Measurements from ENCODE around the gene CRADD.

CRADD gene

DNA sequence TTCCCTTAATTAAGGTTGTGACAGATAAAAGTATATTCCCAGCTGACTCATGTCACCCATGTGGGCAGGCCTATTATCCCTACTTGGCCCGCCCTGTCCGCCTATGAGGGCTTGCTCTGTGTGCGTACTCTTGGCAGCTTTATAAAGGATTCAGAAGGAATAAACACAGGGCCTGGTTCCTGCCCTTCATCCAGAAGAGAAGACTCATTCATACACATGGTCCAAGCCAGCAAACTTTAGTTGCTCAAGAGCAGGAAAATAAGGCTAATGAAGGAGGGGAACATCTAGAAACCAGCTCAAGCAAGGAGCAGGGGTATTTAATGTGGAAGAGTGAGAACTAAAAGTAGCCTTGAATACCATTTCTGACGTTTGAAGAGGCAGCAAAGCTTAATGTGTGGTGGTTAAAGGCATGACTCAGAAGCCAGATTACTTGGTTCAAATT is 141.9 kb downstream of the CRADD start:
- FAIRE-seq, result no peak

DNA sequence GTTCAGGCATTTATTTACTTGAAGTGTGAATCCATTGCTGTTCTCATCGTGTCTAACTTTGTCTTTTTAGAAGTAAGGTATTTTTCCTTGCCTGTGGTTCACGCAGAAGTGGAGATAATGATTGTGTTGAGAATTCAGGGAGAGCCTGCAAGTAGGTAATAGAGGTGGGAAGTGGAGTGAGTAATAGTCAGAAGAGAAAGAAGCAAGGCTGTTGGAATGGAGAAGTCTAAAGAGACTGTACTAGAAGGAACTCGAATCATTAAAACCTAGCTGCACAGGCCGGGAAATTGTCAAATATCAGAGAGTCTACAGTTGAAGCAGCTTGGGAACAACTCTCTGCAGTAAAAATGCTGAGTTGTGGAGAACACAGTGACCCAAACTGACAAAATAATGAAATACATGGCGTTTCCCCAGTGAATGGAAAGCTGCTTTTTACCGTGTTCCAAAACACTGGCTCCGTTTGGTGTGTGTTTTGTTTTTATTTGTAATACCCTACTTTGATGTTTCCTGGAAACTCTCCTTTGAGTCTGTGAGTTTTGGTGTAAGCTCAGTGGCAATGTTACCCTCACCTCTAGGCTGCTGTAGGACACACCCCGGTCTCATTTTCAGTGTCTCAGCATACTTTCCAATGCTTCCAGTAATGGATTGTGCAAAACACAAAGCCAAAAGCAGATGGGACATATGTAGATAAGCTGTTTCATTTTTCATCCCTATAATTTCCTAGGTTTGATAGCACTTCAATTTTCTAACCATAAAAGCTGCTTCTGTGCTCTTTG is 146.6 kb downstream of the CRADD start:
- peak; percentile 98 for FAIRE-seq

DNA sequence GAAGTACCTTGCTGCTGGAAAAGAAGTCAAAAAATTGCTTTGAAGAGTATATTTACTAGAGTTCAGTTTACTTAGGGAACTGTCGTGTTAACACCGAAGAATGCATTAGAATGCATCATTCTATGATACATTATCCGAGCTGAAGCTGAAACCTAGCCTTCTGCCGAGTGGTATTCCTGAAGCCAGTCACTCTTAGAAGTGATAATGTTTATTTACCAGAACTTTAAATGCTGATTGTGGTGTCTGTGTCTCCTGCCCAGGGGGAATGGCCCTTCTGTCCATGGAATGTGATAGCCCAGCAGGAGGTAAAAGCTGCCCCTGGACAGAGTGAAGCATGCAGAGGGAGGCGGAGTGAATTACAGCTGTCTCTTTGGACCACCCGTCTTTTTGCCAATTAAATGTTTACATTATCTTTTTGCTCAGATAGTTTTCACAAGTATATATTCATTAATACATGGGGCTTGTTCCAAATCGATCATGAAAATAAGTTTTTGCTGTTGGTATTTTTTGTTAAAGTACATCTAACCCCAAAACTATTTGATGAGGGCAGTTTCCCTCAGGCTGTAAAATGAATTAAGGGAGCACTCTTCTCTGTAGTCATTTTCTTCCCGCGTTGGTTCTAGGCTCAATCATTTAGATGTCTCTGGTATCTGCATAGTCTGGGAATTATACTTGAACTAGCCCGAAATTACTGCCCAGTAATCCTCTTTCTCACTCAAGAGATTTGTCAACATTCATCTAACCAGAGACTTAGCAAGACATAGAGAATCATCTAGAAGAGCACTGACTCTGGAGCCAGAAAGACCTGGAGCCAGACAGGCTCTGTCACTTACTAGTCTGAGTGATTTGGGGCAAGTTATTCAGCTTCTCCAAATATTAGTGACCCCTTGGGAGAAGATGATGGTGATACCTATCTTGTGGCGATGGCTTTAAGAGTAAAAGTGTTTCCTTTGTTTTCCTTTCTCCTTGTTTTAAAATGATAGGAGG is 147.6 kb downstream of the CRADD start:
- no peak for FAIRE-seq

DNA sequence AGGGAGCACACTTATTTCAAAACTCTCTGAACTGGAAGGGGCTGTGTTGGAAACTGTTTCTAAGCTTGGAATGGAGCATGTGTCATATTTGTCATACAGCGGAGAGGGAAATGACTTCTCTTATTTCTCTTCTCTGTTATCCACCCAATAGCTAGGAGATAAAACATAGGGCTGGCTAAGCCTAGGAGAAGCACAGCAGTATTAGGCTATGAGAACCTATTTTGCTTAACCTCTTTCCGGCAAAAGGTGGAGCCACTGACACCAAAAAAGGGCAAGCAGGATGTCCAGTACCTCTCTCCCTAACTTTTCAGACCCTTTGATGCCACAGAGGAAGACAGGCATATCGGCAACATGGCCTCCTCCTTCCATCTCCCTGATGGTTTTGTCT is 148.3 kb downstream of the CRADD start:
- FAIRE-seq, result no peak

DNA sequence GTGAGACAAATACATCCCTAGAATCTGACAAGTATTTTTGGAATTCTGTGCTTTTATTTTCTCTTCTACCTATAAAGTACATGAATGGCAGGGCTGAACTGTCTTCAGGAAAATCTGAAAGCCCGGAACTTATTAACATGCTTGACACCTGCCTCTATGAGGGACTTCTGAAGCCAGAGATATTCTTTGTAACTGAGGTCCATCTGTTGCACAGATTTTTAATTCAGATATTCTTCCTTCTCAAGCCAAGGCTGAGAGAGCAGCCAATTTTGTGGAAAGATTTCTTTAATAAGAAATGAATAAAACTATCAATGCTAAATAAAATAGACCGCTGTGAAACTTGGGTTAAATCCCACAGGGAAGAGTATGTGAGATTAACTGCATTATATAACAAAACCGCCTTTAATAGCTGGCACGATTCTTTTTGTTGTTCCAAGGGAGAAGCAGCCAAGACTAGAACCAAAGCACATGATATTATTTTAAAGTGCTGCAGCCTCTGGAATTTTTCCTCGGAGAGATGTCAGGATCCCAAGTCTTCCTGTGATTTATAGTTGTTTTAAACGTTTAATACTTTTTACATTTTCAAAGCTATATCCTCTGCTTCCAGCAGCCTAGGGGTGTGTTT is 148.9 kb downstream of the CRADD start:
- peak; percentile 92 for FAIRE-seq

DNA sequence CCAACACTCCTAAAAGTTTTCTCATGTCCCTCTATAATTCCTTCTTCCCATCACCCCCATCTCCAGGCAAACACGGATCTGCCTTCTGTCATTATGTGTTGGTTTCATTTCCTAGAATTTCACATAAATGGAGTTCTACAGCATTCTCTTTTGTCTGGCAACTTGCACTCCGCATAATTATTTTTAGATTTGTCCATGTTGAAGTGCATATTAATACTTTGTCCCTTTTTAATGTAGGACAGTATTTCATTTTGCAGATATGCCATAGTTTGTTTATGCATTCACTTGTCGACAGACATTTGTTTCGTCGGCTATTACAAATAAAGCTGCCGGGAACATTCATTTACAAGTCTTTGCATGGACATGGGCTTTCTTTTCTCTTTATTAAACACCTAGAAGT is 150.0 kb downstream of the CRADD start:
- no peak for FAIRE-seq

DNA sequence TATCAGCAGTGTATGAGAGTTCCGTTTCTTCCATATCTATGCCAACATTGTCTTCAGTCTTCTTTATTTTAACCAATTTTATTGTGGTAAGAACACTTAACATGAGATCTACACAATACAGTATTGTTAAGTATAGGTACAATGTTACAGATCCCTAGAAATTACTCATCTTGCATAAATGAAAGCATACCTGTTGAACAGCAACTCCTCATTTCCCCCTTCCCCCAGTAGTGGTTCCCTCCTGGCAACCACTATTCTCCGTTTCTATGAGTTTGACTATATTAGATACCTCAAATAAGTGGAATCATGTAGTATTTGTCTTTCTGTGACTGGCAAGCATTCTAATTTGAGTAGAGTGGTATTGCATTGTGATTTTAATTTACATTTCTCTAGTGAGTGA is 150.5 kb downstream of the CRADD start:
- FAIRE-seq, result no peak

DNA sequence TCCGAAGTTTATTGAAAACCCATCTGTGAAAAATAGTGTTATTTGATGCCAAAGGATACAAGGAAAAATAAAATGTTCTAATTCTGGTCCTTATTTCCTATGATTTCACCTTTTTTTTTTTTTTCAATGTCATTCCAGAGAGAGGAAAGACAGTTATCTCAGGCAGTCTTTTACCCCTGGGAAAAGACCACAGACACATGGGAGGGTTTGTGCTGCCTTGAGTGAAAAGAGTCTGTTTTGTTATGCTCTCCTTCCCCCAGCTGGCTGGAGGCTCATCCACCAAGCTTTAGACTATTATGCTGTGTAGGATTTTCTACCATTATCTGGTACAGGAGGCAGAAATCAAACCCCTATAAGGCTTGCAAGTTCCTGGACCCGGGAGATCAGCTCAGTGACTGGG is 151.8 kb downstream of the CRADD start:
- no peak for FAIRE-seq

DNA sequence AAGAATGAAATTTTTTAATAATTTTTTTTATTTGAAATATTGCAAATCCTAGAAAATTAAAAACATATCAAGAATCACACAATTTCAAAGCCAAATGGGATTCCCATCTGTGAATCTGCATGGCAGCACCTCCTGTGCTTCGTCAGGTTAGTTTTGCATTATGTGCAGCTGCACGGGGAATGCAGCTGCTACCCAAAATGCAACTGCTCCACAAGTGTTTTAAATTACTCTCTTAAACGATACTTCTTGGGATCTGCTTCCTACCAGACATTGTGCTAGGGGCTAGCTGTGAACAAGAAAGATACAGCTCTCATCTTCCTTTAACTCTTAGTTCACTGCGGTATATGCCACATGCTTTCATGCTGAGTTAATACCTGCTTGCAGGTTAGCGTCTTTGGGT is 154.2 kb downstream of the CRADD start:
- no peak for FAIRE-seq

DNA sequence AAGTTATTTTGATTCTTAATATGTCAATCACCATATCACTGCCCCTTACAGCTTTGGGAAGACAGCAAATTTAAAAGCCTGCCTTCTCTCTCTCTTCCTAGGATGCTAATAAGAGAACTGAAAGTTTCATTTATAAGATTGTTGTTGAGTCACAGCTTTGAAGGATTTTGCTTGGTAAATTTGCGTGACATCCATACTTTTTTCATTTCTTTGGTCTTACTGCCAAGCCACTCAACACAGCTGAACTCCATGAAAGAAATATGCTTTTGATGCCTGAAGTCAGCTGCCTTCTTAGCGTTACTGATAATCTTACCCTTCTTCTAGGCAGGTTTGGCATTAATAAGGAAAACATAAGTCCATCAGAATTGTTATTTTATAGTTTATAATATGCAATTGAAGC is 155.0 kb downstream of the CRADD start:
- no peak for FAIRE-seq

DNA sequence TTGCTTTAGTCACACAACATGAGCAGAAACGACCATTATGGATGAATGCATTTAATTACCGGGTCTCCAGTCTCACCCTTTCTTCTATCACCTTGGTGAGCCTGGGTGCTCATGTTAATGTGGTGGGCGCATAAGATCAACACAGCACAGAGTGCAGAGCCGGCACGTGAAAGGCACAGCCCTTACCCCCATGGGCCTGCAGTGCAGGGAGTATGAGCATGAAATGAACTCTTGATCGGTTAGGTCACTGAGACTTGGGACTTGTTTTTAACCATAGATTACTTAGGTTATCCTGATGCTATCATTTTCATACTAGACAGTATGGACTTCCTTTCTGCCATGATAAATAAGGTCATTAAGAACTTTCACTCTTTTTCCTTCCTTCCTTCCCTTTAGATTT is 156.8 kb downstream of the CRADD start:
- FAIRE-seq, result no peak

DNA sequence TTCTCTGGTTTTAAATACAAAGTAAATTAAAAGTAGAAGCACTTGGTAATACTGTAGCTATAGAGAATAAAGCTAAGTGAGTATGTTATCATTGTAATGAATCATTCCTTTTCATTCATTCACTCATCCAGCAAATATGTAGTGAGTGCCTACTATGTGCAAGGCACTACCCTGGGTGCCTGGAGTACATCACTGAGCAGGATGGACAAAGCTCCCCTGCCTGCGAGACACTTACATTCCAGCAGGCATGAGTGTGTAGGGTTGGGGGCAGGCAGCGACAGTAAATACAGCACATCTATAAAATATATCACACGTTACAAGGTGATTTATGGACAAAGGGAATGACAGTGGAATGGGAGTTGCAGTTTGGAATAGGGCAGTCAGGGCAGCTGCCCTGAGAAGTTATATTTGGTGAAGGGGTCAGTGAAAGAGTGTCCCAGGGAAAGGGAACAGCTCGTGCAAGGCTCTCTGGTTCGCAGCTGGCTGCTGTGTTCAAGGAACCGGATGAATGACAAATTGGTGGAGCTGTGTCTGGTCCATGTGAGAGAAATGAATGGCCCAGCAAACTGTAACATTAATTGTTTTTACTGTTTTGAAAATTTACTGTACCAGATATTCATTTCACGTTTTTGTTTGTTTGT is 159.6 kb downstream of the CRADD start:
- no peak for FAIRE-seq

DNA sequence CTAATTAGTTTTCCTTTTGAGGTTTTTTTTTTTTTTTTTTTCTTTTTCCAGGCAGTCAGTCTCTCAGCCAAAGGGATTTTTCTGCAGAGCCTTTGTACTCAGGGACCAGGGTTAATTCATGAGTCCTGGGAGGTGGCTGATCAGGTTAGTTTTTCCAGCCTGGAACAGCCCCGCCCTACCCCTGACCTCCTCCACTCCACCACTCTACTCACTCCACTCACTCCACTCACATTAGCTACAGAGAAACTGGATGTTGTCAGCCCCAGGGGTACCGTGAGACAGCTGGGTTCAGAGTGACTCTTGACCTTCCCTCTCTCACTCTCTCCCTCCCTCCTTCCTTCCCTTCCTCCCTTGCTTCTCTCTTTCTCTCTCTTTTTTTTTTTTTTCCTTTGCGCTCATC is 161.0 kb downstream of the CRADD start:
- no peak for FAIRE-seq

DNA sequence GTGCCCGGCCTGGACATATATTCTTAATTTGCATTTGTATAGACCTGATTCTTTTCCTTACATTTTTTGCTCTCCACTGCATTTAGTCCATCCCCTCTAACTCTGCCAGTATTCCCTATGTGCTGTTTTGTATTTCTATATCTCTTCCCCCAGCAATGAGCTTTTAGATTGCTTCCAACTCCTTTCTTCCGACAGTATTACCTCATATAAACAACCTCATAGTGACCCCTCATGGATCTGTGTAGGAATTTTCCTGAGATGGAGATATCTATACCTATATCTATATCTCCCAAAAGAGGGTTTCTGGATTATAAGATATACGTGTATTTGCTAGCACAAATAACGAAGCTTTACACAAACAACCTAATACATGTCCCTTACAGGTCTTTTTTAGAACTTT is 161.9 kb downstream of the CRADD start:
- FAIRE-seq, result no peak

DNA sequence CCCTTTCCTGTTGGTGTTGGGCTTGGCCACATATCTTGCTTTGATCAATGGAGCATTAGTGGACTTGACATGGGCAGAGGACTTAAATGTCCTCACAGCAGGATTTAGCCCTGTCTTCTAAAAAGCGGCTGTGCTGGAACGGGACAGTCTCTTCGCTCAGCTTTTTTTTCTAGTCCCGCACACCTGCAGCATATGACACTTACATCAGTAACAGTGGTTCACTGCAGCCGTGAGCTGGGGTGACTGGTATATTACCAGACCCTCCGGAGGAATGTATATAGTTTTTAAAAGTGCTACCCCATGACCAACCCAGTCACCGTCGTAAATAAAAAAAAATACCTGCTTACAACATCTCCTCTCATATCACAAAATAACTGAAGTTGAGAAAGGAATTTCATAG is 164.5 kb downstream of the CRADD start:
- FAIRE-seq, result no peak

DNA sequence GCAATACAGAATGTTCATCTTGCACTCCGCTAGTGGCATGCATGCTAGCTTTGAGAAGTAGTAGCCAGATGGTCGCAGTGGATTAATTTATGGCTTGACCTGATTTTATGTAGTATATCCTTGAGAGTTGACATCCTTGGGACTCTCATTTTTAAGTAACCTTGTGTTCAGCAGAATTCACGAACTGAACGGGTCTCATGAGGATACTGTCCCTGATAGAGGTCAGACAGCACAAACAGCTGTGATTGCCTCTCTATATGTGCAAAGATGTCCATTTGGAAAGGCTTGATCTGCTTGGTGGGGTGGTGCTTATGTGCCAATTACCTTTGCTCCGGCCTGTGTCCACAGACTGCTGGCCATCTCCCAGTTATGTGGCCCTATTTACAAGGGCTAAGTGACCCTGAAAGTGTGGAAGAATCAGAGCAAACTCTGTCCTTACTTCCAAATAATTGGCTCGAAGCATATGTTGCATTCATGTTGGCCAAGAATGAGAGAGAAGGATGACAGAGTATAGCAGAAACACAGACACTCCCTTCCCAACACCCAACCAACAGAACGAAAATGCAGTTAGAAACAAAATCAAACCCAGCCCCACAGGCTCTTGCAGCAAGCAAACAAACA is 167.1 kb downstream of the CRADD start:
- peak; percentile 31 for FAIRE-seq

DNA sequence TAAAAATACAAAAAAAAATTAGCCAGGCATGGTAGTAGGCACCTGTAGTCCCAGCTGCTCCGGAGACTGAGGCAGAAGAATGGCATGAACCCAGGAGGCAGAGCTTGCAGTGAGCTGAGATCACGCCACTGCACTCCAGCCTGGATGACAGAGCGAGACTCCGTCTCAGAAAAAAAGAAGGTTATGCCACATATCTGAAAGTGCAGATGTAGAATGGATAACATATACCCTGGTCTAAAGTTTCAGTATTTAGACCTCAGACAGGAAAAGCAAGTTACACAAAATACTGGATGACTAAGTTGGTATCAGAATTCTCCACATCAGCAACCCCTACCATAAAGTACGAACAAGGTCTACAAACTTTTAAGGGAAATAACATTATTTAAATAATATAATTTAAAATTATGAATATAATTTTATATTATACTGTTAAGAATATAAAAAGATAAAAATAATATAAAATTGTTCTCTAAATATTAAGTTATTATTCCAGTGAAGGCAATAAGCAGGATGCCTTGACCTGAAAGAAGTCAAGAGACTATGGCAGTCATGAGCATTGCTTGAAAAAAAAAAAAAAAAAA is 169.9 kb downstream of the CRADD start:
- FAIRE-seq, result no peak

DNA sequence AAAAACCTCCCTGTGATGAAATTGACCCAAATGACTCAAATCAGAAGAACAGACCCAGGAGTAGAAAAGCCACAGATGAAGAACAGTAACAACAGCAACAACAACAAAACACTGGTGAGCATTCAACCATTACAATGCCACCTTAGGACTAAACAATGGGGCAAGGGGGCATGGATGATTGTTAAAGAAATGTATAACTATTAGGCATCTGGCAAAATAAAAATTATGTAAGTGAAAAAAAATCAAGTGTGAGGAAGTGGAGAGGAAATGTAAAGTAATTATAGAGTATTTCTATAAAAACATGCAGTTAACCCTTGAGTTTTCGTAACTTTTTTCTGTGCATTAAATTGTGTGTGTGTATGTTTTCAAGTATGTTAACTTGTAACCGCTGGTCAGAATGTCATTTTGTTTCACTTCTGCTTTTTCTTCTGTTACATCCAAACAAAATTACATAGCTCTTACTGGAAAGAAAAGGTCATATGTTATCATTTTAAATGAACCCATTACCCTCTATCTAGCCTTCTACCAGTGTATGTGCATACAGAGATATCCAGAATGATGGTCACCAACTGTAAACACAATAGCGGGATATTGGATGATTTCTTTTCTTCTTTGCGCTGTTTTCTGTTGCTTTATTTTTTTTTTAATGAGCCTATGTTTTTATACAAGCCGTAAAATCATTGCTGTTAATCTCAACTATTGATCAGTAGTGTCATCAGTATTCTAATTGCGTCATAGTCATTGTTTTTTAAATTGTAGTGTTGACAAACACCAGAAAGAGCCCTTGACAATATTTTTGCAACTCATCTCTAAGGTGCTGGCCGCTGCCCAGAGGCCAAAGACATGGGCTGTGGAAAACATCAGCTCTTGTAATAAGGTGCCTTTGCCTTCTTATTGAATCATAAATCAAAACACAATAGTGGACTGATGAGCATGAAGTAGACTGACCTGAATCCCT is 170.6 kb downstream of the CRADD start:
- FAIRE-seq, result no peak

DNA sequence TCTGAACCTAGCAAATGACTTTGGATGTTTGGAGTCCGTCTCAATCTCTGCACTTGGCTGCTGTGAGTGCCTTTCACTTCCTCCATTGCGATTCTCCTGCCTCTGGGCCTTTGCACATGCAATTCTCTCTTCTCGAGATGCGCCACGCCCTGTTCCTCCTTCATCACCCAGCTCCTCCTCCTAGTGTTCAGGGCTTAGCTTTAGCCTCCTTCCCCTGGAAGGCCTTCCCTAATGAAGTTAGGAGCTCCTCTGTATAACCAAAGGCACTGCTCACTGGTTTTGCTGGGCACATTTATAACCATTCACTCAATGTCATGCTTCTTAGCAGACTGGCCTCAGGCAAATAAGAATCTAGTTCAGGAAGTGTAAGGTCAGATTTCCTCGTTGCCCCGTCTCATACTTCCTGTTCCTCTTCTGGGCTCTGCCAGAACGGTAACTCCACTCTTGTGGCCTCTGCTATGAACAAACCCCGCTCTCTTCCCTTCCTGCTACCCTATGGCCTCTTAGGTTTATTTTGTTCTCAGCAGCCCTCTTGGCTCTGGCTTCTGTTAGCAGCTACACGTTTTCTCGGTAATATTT is 171.4 kb downstream of the CRADD start:
- no peak for FAIRE-seq

DNA sequence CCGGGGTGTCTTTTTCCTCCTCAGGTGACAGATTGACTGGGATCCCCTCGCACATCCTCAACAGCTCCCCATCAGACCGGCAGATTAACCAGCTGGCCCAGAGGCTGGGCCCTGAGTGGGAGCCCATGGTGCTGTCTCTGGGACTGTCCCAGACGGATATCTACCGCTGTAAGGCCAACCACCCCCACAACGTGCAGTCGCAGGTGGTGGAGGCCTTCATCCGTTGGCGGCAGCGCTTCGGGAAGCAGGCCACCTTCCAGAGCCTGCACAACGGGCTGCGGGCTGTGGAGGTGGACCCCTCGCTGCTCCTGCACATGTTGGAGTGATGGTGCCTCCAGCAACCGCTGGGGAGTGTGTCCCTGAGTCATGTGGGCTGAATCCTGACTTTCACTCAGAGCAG is 172.8 kb downstream of the CRADD start:
- FAIRE-seq, result no peak

All from endometrium (tissue), 2 donors.